PFSK-1 (cell line): ENCODE measurements around the gene INO80D.

Experiments
- FOXP2 ChIP-seq: optimal IDR thresholded peaks from 2 replicates; pipeline ENCODE3; 2011; ENCODE audit warnings: borderline replicate concordance, control low read depth, inconsistent platforms; ENCODE audit not compliant: insufficient read depth; ENCODE audit errors: extremely low read length, extremely low read depth
- POLR2AphosphoS5 ChIP-seq: IDR thresholded peaks from 2 replicates; pipeline ENCODE4 v1.6.1; 2012; ENCODE audit warnings: low read depth, mild to moderate bottlenecking, control low read depth, low read length, moderate library complexity
- SIN3A ChIP-seq: IDR thresholded peaks from 2 replicates; pipeline ENCODE4 v1.6.1; 2012; ENCODE audit warnings: mild to moderate bottlenecking, low read length, moderate library complexity, borderline replicate concordance; ENCODE audit not compliant: insufficient read depth
- TAF1 ChIP-seq: IDR thresholded peaks from 2 replicates; pipeline ENCODE4 v1.6.1; 2012; ENCODE audit warnings: low read length, control low read depth, borderline replicate concordance; ENCODE audit not compliant: insufficient read depth
- TF ChIP-seq, protein P1 (sequence below), 2 experiments: IDR thresholded peaks; 2 replicates each; pipeline versions ENCODE4 v1.6.1 to v1.8.0; 2011 to 2012; ENCODE audit warnings: low read depth in 2 of 2, low read length in 2 of 2, control low read depth in 1 of 2, inconsistent platforms in 1 of 2, mild to moderate bottlenecking in 1 of 2, moderate library complexity in 1 of 2; ENCODE audit not compliant: insufficient read depth in 1 of 2

The INO80D gene

DNA sequence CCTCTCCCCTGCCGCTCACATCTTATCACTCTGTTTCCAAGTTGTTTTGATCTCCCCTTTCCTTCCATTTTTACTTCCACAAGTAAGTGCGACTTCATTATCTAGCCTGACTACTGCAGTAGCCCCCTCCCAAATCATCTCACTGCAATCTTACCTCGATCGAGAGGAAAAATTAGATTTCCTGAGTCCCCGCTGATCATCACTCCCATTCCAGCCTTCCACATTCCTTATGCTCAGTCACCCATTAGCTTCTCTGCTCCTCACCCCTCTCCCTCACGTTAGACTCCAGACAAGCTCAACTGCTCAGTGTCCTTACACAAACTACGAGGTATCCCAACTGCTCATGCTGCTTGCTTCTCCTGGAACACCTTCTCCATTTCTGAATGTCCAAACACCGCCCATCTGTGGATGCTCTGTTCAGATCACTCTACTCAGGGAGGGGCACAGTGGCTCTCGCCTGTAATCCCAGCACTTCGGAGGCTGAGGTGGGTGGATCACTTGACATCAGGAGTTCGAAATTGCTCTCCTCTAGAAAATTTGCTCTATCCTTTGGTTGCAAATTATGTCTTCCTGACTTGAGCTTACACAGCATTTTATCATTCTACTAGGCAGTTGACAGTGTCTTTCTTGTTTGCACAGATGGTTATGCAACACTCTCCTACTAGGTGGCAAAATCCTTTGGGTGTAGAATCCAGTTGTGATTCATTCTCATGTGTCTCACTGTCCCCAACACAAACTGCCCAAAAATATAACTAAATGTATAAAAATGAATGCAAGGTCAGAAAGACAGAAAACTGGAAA is 96.5 kb downstream of the INO80D start:
- no peak for TF ChIP-seq POLR2AphosphoS5
- TF ChIP-seq, protein P1, sequence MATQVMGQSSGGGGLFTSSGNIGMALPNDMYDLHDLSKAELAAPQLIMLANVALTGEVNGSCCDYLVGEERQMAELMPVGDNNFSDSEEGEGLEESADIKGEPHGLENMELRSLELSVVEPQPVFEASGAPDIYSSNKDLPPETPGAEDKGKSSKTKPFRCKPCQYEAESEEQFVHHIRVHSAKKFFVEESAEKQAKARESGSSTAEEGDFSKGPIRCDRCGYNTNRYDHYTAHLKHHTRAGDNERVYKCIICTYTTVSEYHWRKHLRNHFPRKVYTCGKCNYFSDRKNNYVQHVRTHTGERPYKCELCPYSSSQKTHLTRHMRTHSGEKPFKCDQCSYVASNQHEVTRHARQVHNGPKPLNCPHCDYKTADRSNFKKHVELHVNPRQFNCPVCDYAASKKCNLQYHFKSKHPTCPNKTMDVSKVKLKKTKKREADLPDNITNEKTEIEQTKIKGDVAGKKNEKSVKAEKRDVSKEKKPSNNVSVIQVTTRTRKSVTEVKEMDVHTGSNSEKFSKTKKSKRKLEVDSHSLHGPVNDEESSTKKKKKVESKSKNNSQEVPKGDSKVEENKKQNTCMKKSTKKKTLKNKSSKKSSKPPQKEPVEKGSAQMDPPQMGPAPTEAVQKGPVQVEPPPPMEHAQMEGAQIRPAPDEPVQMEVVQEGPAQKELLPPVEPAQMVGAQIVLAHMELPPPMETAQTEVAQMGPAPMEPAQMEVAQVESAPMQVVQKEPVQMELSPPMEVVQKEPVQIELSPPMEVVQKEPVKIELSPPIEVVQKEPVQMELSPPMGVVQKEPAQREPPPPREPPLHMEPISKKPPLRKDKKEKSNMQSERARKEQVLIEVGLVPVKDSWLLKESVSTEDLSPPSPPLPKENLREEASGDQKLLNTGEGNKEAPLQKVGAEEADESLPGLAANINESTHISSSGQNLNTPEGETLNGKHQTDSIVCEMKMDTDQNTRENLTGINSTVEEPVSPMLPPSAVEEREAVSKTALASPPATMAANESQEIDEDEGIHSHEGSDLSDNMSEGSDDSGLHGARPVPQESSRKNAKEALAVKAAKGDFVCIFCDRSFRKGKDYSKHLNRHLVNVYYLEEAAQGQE (IDR thresholded peaks at IDR 0.05; ENCODE audit: insufficient read depth in 1 of 2, low read depth in 2 of 2, low read length in 2 of 2), result no peak
- TF ChIP-seq FOXP2, result no peak
- no peak for TF ChIP-seq TAF1
- no peak for TF ChIP-seq SIN3A

DNA sequence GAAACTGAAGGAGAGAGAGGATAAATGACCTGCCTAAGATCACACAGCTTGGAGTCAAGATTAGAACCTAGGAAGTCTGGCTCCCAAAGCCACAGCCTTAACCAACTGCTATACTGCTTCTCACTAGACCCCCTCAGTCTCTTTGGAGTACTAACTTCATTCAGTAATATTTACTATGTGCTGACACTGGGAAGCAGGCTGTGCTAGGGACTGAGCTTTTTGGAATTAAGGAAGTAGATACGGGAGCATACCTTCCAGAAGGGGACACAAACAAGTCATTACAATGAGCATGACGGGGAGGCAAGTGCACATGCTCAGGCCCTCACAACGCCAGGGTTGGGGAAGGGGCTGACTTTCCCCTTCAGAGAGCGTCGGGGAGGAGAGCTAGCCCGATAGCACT is 97.7 kb downstream of the INO80D start:
- no peak for TF ChIP-seq FOXP2
- no peak for TF ChIP-seq POLR2AphosphoS5
- TF ChIP-seq, protein P1 (IDR thresholded peaks at IDR 0.05; ENCODE audit: insufficient read depth in 1 of 2, low read depth in 2 of 2, low read length in 2 of 2), result no peak
- TF ChIP-seq TAF1, result no peak
- no peak for TF ChIP-seq SIN3A

GRCh38 chr2:205984381-205984780 is 101.6 kb downstream of the INO80D start:
- TF ChIP-seq, protein P1 (IDR thresholded peaks at IDR 0.05; ENCODE audit: insufficient read depth in 1 of 2, low read depth in 2 of 2, low read length in 2 of 2), result no peak

GRCh38 chr2:205982776-205983327 is 103.1 kb downstream of the INO80D start:
- no peak for TF ChIP-seq POLR2AphosphoS5
- no peak for TF ChIP-seq TAF1
- TF ChIP-seq FOXP2, result no peak
- TF ChIP-seq, protein P1 (IDR thresholded peaks at IDR 0.05; ENCODE audit: insufficient read depth in 1 of 2, low read depth in 2 of 2, low read length in 2 of 2), result no peak
- no peak for TF ChIP-seq SIN3A
